Caco-2 (cell line): ENCODE measurements around the gene COG8. TPM values are rescaled to one million over a fixed set of nuclear protein-coding genes. Genes with fewer than 3 reads are reported as not detected.

Experiments
- BruUV-seq: library from RNA; stranded (reverse); fragments of 400-500 nt; replicated peaks from 2 replicates; lab custom pipeline; 2021; lab: Mats Ljungman, UMichigan
- CTCF ChIA-PET: fragments of 300-600 bp; sonication (Branson Sonifier 250); formaldehyde crosslinking; loops from one replicate; lab custom pipeline; 2022; ENCODE audit warnings: antibody characterized with exemption; lab: Charles Lee
- POLR2A ChIA-PET: fragments of 300-600 bp; sonication (Branson Sonifier 250); formaldehyde crosslinking; loops from one replicate; lab custom pipeline; 2022; ENCODE audit warnings: antibody characterized with exemption; lab: Charles Lee
- DNase-seq, 2 experiments: peaks; one replicate each; pipeline versions ENCODE4 v3.0.0 to v3.0.0-alpha.2; 2020 to 2022
- H3K27me3 ChIP-seq: replicated peaks from 2 replicates; pipeline ENCODE4 v1.6.0; 2011; ENCODE audit warnings: low read length; ENCODE audit not compliant: control insufficient read depth, insufficient read depth
- H3K36me3 ChIP-seq: 2 replicates; pipeline ENCODE4 v1.5.1; 2011; ENCODE audit warnings: low read length; ENCODE audit not compliant: control insufficient read depth, insufficient read depth
- H3K4me1 ChIP-seq: fragments of 250-450 bp; sonication (Bioruptor Pico); 2 replicates; pipeline ENCODE4 v1.5.1; 2020; ENCODE audit warnings: mild to moderate bottlenecking
- H3K4me3 ChIP-seq: 2 replicates; pipeline ENCODE4 v1.5.1; 2011; ENCODE audit warnings: low read depth, mild to moderate bottlenecking, control low read depth, low read length
- H3K9me3 ChIP-seq: fragments of 250-450 bp; sonication (Bioruptor Pico); 2 replicates; pipeline ENCODE4 v1.5.1; 2020; ENCODE audit warnings: mild to moderate bottlenecking, moderate library complexity
- H3K27ac Mint-ChIP-seq: one replicate; pipeline ENCODE4 v1.8.0; 2022; ENCODE audit warnings: mixed read lengths; ENCODE audit not compliant: unreplicated experiment
- H3K27me3 Mint-ChIP-seq: one replicate; pipeline ENCODE4 v1.8.0; 2022; ENCODE audit warnings: mixed read lengths; ENCODE audit not compliant: insufficient read depth, unreplicated experiment
- H3K36me3 Mint-ChIP-seq: one replicate; pipeline ENCODE4 v1.8.0; 2022; ENCODE audit warnings: mild to moderate bottlenecking, mixed read lengths; ENCODE audit not compliant: insufficient read depth, unreplicated experiment
- H3K4me1 Mint-ChIP-seq: one replicate; pipeline ENCODE4 v1.8.0; 2022; ENCODE audit warnings: low read depth, mixed read lengths; ENCODE audit not compliant: unreplicated experiment
- H3K4me3 Mint-ChIP-seq: one replicate; pipeline ENCODE4 v1.8.0; 2022; ENCODE audit warnings: mild to moderate bottlenecking, moderate library complexity, mixed read lengths; ENCODE audit not compliant: unreplicated experiment
- H3K9me3 Mint-ChIP-seq: one replicate; pipeline ENCODE4 v1.8.0; 2022; ENCODE audit warnings: mixed read lengths; ENCODE audit not compliant: unreplicated experiment
- intact Hi-C: fragments of 100-400 bp; cut with micrococcal nuclease; formaldehyde crosslinking; loops from one replicate; pipeline ENCODE4 v1.10.0; 2022; ENCODE audit not compliant: unreplicated experiment
- total RNA-seq: library from RNA; stranded (reverse); gene quantifications from 2 replicates; pipeline ENCODE4 v1.2.3, GENCODE V29; 2022
- TF ChIP-seq, protein P1 (sequence below), 2 experiments: fragments of 200-600 bp in 1 of 2; IDR thresholded peaks; 1 replicate in 1 of 2; 2 replicates in 1 of 2; pipeline versions ENCODE4 v1.5.1 to v1.8.0; 2011 to 2022; ENCODE audit warnings: antibody characterized with exemption in 1 of 2, control low read depth in 1 of 2, inconsistent platforms in 1 of 2, low read depth in 1 of 2, low read length in 1 of 2, mild to moderate bottlenecking in 1 of 2, moderate library complexity in 1 of 2; ENCODE audit not compliant: insufficient read depth in 1 of 2, severe bottlenecking in 1 of 2, unreplicated experiment in 1 of 2

The COG8 gene
- total RNA-seq, 1 experiment from 2014 or later = 57.4 TPM

DNA sequence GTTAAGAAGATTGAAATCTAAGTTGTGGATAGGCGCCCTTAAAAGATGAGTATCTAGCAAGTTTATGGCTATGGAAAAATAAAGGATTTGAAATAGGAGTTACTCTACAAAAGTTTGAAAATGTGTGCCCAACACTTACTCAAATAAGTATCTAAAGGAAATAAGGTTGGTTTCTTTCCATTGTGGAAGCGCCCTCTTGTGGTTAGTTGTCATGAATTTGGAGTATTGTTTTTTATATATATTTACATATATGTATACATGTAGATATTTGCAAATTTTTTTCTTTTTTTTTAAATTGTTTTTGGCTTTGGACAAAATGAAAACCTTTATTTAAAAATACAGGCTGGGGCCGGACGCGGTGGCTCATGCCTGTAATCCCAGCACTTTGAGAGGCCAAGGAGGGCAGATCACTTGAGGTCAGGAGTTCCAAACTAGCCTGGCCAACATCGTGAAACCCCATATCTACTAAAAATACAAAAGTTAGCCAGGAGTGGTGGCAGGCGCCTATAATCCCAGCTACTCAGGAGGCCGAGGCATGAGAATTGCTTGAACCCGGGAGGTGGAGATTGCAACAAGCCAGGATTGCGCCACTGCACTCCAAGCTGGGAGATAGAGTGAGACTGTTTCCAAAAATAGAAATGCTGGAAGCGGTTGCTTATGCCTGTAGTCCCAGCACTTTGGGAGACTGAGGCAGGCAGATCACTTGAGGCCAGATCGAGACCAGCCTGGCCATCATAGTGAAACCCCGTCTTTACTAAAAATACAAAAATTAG, 52.2 kb downstream of the COG8 start:
- CTCF ChIA-PET = interaction anchor here (1.6 to 1.7 kb wide), 2 partner anchors 137 to 385 kb away, joined by 5 to 6 read pairs; no protein-coding TSS in a partner anchor
- no peaks in the 10 kb centered on the region; the same call in 1 of the 2 replicates for H3K36me3 ChIP-seq
- no peaks in the 10 kb centered on the region for H3K27me3 ChIP-seq
- intact Hi-C loops = loop anchor here (1.0 to 10.0 kb wide), 2 partner anchors 102 to 137 kb away; partner anchors contain the start of gene SNTB2
- no TSS peak for BruUV-seq
- H3K4me3 ChIP-seq = no peak overlapping the region
- Mint-ChIP-seq H3K9me3 (no peaks in the 10 kb centered on the region), H3K27me3 (no peaks in the 10 kb centered on the region), H3K27ac (no peak overlapping the region), H3K36me3 (peaks cover 32% of the 10 kb centered on the region), H3K4me3 (no peak overlapping the region), H3K4me1 (peaks cover 6% of the 10 kb centered on the region)
- no peaks in the 10 kb centered on the region for H3K9me3 ChIP-seq
- TF ChIP-seq, protein P1, sequence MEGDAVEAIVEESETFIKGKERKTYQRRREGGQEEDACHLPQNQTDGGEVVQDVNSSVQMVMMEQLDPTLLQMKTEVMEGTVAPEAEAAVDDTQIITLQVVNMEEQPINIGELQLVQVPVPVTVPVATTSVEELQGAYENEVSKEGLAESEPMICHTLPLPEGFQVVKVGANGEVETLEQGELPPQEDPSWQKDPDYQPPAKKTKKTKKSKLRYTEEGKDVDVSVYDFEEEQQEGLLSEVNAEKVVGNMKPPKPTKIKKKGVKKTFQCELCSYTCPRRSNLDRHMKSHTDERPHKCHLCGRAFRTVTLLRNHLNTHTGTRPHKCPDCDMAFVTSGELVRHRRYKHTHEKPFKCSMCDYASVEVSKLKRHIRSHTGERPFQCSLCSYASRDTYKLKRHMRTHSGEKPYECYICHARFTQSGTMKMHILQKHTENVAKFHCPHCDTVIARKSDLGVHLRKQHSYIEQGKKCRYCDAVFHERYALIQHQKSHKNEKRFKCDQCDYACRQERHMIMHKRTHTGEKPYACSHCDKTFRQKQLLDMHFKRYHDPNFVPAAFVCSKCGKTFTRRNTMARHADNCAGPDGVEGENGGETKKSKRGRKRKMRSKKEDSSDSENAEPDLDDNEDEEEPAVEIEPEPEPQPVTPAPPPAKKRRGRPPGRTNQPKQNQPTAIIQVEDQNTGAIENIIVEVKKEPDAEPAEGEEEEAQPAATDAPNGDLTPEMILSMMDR (IDR thresholded peaks at IDR 0.05; ENCODE audit: insufficient read depth in 1 of 2, low read depth in 1 of 2, low read length in 1 of 2, severe bottlenecking in 1 of 2, unreplicated experiment in 1 of 2) = peak; percentile 68 to 73
- peak in 1 of 2 experiments; percentile 70 for DNase-seq
- POLR2A ChIA-PET = no interaction called here
- peaks cover 29% of the 10 kb centered on the region for H3K4me1 ChIP-seq

DNA sequence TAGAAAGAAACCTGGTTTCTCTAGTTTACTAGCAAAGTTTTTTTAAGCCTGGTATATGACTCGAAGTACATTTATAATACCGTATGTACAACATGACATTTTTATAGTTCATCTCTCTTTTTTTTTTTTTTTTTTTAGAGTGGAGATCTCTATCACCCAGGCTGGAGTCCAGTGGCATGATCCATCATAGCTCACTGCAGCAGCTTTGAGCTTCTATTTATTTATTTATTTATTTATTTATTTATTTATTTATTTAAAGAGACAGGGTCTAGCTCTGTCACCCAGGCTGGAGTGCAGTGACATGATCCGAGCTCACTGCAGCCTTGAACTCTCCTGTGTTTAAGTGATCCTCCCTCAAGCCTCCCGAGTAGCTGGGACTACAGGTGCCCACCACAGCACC, 54.1 kb downstream of the COG8 start:
- ChIA-PET POLR2A (no interaction called here), CTCF (interaction anchor here (0.7 to 1.1 kb wide), 2 partner anchors 70 to 135 kb away, joined by 3 to 5 read pairs; no protein-coding TSS in a partner anchor)
- no peaks in the 10 kb centered on the region for H3K9me3 ChIP-seq
- Mint-ChIP-seq H3K4me3 (no peak overlapping the region), H3K27ac (no peak overlapping the region), H3K27me3 (no peaks in the 10 kb centered on the region), H3K4me1 (peaks cover 6% of the 10 kb centered on the region), H3K36me3 (peaks cover 43% of the 10 kb centered on the region), H3K9me3 (no peaks in the 10 kb centered on the region)
- H3K27me3 ChIP-seq = no peaks in the 10 kb centered on the region
- DNase-seq = no peak
- H3K4me3 ChIP-seq = no peak overlapping the region
- TF ChIP-seq, protein P1 (IDR thresholded peaks at IDR 0.05; ENCODE audit: insufficient read depth in 1 of 2, low read depth in 1 of 2, low read length in 1 of 2, severe bottlenecking in 1 of 2, unreplicated experiment in 1 of 2) = no peak
- BruUV-seq = no TSS peak
- no peaks in the 10 kb centered on the region; the same call in 1 of the 2 replicates for H3K36me3 ChIP-seq
- intact Hi-C loops = loop anchor here (10.0 kb wide), 1 partner anchor 100 kb away; the partner anchor contains the start of gene SNTB2
- H3K4me1 ChIP-seq = peaks cover 32% of the 10 kb centered on the region

DNA sequence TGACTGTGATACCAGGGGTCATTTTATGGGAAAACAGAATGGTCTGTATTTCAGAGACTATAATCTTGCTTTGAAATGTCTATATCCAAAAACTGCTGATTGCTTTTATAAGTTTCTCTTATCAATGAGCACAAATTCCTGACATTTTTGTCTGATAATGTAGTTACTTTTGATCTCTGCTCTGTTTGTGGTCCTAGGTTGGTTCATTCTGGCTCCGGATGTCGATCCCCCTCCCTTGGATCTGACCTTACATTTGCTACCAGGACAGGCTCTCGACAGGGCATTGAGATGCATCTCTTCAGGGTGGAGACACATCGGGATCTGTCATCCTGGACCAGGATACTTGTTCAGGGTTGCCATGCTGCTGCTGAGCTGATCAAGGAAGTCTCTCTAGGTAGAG, 55.5 kb downstream of the COG8 start:
- Mint-ChIP-seq H3K9me3 (no peaks in the 10 kb centered on the region), H3K4me3 (no peak overlapping the region), H3K27ac (peak overlapping the region; percentile 9), H3K27me3 (no peaks in the 10 kb centered on the region), H3K36me3 (peaks cover 37% of the 10 kb centered on the region), H3K4me1 (peaks cover 6% of the 10 kb centered on the region)
- TF ChIP-seq, protein P1 (IDR thresholded peaks at IDR 0.05; ENCODE audit: insufficient read depth in 1 of 2, low read depth in 1 of 2, low read length in 1 of 2, severe bottlenecking in 1 of 2, unreplicated experiment in 1 of 2) = no peak
- Histone ChIP-seq H3K4me3 (no peak overlapping the region), H3K27me3 (no peaks in the 10 kb centered on the region), H3K9me3 (no peaks in the 10 kb centered on the region), H3K36me3 (no peaks in the 10 kb centered on the region; the same call in 1 of the 2 replicates), H3K4me1 (peaks cover 32% of the 10 kb centered on the region)
- POLR2A ChIA-PET = interaction anchor here (1.0 kb wide), 1 partner anchor 97 kb away, joined by 3 read pairs; the partner anchor contains the start of gene SNTB2
- peak; percentile 54 to 55 for DNase-seq
- CTCF ChIA-PET = interaction anchor here (0.8 to 1.0 kb wide), 2 partner anchors 28 to 134 kb away, joined by 3 to 5 read pairs; no protein-coding TSS in a partner anchor
- intact Hi-C loops = loop anchor here (2.0 to 10.0 kb wide), 2 partner anchors 17 to 99 kb away; partner anchors contain the start of gene SNTB2
- BruUV-seq = no TSS peak
